ENCODE measurements around the gene RIN1.
A peak's percentile ranks its signal among the peaks of the same experiment; 100 is the strongest.
"Not testable (repeated sequence)": the region's sequence is repeated elsewhere in the genome, so short reads cannot be mapped to it uniquely, and the experiment has no call there.

DNA sequence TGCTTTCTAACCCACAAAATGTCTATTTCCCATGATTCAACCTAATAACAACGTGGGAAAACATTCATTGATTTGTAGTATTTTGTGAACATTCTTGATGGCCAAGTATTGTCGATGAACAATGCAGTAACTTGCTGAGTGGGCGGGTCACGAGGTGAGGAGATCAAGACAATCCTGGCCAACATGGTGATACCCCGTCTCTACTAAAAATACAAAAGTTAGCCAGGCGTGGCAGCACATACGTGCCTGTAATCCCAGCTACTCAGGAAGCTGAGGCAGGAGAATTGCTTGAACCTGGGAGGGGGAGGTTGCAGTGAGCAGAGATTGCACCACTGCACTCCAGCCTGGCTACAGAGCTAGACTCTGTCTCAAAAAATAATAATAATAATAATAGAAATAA is 44.0 kb upstream of the RIN1 start:
- TF ChIP-seq, protein P1, sequence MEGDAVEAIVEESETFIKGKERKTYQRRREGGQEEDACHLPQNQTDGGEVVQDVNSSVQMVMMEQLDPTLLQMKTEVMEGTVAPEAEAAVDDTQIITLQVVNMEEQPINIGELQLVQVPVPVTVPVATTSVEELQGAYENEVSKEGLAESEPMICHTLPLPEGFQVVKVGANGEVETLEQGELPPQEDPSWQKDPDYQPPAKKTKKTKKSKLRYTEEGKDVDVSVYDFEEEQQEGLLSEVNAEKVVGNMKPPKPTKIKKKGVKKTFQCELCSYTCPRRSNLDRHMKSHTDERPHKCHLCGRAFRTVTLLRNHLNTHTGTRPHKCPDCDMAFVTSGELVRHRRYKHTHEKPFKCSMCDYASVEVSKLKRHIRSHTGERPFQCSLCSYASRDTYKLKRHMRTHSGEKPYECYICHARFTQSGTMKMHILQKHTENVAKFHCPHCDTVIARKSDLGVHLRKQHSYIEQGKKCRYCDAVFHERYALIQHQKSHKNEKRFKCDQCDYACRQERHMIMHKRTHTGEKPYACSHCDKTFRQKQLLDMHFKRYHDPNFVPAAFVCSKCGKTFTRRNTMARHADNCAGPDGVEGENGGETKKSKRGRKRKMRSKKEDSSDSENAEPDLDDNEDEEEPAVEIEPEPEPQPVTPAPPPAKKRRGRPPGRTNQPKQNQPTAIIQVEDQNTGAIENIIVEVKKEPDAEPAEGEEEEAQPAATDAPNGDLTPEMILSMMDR (IDR thresholded peaks at IDR 0.05), result peak; percentile 6
- TF ChIP-seq EZH2, EZH2phosphoT487 (IDR thresholded peaks at IDR 0.05): not testable (repeated sequence)
